Measurements from ENCODE around the gene SRI. TPM values are rescaled to one million over a fixed set of nuclear protein-coding genes. Genes with fewer than 3 reads are reported as not detected.

The SRI gene
- total and polyA plus RNA-seq, 2 donors (not counting 3 experiments of a cell fraction or from before 2014, with no cell fraction given): 121 to 204 TPM

Other genes with a start within 250 kb of the SRI start
- gene STEAP4, start 86.9 kb upstream of the SRI start, total RNA-seq: not detected in 2 replicates
- not detected in 2 replicates for gene STEAP4, start 86.9 kb upstream of the SRI start, polyA plus RNA-seq

Data from endothelial cell of umbilical vein (primary cell).